GM20000 (cell line): ENCODE data around the gene NELFA.

Source experiments
- DNase-seq: peaks from one replicate; pipeline ENCODE4 v3.0.0; 2012; ENCODE audit warnings: low spot score
- TF ChIP-seq, protein P1 (sequence below): IDR thresholded peaks from 2 replicates; pipeline ENCODE4 v1.5.1; 2012; ENCODE audit warnings: mild to moderate bottlenecking, control low read depth; ENCODE audit errors: extremely low read depth, missing control alignments

Gene NELFA

DNA sequence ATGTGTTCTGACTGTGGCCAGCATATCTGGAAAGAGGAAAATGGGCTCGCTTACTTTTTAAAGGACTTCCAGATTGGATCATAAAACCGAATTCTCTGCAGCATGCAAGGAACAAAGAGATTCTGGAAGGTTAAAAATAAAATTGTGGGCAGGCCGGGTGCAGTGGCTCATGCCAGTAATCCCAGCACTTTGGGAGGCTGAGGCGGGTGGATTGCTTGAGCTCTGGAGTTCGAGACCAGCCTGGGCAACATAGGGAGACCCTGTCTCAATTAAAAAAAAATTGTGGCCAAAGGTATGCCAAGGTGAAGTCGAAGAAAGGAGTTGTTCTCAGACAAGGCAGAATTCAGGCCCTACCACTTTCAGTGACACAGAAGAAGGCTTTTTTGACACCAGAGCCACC, 37.8 kb downstream of the NELFA start:
- DNase-seq, result no peak
- TF ChIP-seq, protein P1, sequence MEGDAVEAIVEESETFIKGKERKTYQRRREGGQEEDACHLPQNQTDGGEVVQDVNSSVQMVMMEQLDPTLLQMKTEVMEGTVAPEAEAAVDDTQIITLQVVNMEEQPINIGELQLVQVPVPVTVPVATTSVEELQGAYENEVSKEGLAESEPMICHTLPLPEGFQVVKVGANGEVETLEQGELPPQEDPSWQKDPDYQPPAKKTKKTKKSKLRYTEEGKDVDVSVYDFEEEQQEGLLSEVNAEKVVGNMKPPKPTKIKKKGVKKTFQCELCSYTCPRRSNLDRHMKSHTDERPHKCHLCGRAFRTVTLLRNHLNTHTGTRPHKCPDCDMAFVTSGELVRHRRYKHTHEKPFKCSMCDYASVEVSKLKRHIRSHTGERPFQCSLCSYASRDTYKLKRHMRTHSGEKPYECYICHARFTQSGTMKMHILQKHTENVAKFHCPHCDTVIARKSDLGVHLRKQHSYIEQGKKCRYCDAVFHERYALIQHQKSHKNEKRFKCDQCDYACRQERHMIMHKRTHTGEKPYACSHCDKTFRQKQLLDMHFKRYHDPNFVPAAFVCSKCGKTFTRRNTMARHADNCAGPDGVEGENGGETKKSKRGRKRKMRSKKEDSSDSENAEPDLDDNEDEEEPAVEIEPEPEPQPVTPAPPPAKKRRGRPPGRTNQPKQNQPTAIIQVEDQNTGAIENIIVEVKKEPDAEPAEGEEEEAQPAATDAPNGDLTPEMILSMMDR, result no peak

DNA sequence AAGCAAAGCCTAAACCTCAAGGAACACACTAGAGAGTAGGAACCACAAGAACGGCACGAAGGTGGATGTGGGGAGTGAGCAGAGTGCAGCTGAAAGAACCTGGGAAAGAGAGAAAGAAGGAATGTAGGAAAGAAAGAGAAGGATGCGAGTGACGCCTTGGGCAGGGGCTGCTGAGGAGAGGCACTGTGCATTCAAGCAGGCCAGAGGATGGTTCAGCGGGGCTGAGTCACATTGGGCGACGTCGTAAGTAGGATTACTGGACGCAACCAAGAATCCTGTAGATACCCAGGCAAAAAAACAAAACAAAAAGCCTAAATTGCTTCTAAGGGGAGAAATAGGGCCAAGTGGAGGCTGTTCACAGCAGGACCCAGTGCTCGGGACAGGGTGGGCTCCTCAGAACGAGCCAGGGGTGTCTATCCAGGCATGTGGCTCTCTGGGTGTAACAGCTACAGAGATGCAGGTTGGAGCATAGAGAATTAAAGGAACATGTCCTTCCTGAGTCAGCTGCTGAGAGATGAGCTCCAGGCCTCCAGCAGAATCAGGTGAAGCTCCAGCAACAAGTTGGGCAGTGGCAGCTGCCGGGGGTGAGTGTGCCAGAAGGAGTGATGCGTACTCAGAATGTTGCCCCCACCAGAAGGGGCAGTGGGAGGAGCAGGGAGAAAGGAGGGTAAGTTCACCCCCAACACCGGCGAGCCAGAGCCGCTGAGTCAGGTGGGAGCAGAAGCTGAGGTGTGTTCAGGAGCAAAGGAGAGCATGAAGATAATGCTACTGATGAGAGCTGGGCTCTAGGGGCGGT, 38.6 kb downstream of the NELFA start:
- TF ChIP-seq, protein P1, result no peak
- no peak for DNase-seq

DNA sequence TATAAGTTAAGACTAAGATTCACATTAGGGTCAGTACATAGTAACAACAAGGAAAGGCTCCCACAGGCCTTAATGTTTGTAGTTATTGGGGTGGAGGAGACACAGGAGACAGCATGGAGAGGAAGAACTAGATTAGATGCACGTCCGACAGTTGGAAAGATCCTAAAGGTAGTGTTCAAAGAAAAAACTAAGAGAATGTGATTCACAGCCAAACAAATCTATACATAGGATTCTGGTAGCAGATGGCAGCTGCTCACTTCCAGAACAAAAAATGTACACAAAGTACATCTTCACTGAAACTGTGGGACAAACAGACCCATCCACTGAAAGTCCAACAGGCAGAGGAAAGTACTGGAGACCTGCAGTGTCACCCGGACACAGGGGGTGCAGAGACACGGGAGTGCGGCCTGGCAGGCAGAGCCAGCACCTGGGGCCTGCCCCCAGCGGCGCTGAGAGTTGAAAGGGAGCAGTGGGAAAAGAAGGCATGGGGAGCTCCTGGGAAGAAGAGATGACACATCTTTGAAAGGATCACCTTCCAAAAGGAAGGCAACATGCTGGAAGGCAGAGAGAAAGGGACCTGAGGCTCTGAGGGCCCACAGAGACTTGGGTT, 40.0 kb downstream of the NELFA start:
- TF ChIP-seq, protein P1, result no peak

DNA sequence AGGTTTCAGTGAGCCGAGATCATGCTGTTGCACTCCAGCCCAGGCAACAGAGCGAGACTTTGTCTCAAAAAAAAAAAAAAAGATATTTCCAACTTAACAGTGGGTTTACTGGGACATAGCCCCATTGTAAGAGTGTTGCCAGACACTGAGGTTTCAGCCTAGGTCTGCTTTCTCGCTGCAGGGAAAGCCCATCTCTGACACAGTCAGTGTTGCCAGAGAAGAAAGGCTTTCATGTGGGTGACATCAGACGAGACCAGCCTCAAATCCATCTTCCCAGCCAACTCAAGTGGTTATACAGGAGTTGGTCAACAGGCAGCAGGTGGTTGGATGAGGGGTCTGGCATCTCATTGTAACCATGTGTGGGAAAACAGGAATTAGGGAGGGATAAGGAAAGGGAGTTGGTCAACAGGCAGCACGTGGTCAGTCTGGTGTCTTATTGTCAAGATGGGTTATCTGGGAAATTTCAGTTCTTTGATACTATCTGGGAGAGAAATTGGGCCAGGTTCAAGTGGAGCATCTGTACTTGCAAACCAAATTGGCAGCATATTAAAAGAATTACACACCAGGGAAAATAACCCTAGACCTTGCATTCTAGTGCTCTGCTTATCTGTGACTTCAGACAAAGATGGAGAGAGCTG, 41.1 kb downstream of the NELFA start:
- TF ChIP-seq, protein P1, result no peak
- no peak for DNase-seq

More for the DNA sequence above, 40.0 kb downstream of the NELFA start:
- DNase-seq, result no peak

DNA sequence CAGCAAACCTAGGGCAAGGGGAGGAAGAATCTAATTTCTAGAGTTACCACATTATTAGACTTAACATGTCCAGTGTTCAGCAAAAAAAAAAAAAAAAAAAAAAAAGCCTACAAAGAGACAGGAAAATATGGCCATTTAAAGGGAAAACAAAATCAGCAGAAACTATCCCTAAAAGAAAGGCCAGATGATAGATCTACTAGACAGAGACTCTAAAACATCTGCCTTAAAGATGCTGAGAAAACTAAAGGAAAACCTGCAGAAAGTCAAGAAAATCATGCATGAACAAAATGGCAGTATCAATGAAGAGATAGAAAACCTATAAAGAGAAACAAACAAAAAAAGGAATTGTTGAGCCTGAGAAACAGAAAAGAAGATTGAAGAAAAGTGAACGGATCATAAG, 43.8 kb downstream of the NELFA start:
- DNase-seq, result no peak
- TF ChIP-seq, protein P1, result no peak

DNA sequence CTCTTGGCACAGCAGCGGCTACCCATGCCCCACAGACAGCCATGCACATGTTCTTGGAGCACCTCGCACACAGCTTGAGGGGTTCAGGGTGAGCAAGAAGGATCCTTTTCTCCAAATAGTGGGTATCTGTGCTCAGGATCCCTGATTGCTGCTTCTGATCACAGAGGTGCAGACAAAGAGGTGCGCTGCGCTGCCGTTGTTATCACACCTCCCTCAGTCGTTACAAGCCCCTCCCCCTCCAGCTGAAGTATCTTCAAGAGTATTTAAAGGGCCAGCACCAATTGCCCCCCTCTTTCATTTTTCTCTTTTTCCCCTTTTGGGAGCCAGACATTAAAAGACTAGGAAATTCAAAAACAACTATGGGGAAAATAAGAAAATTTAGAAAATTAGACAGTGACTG, 44.3 kb downstream of the NELFA start:
- no peak for DNase-seq
- TF ChIP-seq, protein P1, result no peak

DNA sequence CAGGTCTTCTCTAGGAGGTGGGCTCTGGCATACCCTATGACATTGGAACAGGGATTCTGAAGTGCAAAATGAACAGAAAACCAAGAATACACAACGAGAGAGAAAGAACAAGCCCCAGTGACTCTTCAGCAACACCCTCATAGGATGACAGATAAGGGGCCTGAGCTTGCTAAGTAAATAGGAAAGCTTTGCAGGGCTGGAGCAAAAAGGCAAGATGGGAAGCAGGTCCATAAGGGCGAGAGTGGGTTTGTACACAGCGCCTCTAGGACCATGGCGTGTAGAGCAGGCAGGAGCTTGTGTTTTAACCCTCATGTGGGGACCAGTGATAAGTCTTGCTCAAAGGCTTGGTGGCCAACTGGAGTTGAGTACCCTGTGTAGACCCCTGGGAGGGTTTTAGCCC, 45.8 kb downstream of the NELFA start:
- TF ChIP-seq, protein P1, result no peak
- no peak for DNase-seq
